HepG2 (cell line): ENCODE measurements around the gene SSTR5. TPM values are rescaled to one million over a fixed set of nuclear protein-coding genes. Genes with fewer than 3 reads are reported as not detected.

Source experiments
- ATAC-seq: fragments of 200-7000 bp; cut with Tn5 transposase; 3 replicates; pipeline ENCODE4 v1.9.1; 2020; ENCODE audit warnings: mild to moderate bottlenecking, moderate library complexity
- BruUV-seq: library from RNA; stranded (reverse); fragments of 400-500 nt; replicated peaks from 2 replicates; lab custom pipeline; 2021; lab: Mats Ljungman, UMichigan
- CTCF ChIA-PET: fragments of 300-600 bp; formaldehyde crosslinking; extraction: SDS; loops from one replicate; lab custom pipeline; 2021; ENCODE audit warnings: low total read pairs, inconsistent platforms, low intra/inter-chr PET ratio; lab: Yijun Ruan, JAX
- POLR2A ChIA-PET: fragments of 350-600 bp; sonication (Branson Sonifier 250); formaldehyde crosslinking; loops from one replicate; lab custom pipeline; 2020; ENCODE audit warnings: antibody characterized with exemption, inconsistent platforms; lab: Yijun Ruan, JAX
- DNase-seq: peaks from one replicate; pipeline ENCODE4 v3.0.0-alpha.2; 2015; ENCODE audit warnings: low spot score
- FAIRE-seq: peaks from 3 replicates; lab custom pipeline; 2011; peaks lifted over from hg19 to GRCh38; lab: Jason Lieb, UNC
- H2AFZ ChIP-seq: one replicate; pipeline ENCODE4 v1.6.1; 2011; ENCODE audit warnings: low read length, inconsistent platforms
- H3K27ac ChIP-seq: fragments of 300-600 bp; 3 replicates; pipeline ENCODE4 v1.8.0; 2011; ENCODE audit warnings: mixed run types, mild to moderate bottlenecking, mixed read lengths, low read length, inconsistent platforms; ENCODE audit not compliant: insufficient read depth; ENCODE audit errors: extremely low read length
- H3K27me3 ChIP-seq, 2 experiments: fragments of 200-600 bp in 1 of 2; 2 replicates in 1 of 2; 3 replicates in 1 of 2; pipeline versions ENCODE4 v1.6.0 to v1.8.0; 2011; ENCODE audit warnings: low read length in 2 of 2, mild to moderate bottlenecking in 2 of 2, moderate library complexity in 2 of 2, inconsistent platforms in 1 of 2; ENCODE audit not compliant: insufficient read depth in 2 of 2, control insufficient read depth in 1 of 2
- H3K36me3 ChIP-seq, 2 experiments: fragments of 200-600 bp in 1 of 2; replicated peaks in 1 of 2; 2 replicates in 1 of 2; 3 replicates in 1 of 2; pipeline versions ENCODE4 v1.5.1 to v1.8.0; 2011; ENCODE audit warnings: low read length in 2 of 2, inconsistent platforms in 1 of 2; ENCODE audit not compliant: insufficient read depth in 2 of 2, control insufficient read depth in 1 of 2
- H3K4me1 ChIP-seq: 2 replicates; pipeline ENCODE4 v1.5.1; 2012; ENCODE audit warnings: low read length, inconsistent platforms; ENCODE audit not compliant: insufficient read depth
- H3K4me2 ChIP-seq: 2 replicates; pipeline ENCODE4 v1.6.0; 2011; ENCODE audit warnings: low read depth, low read length, inconsistent platforms
- H3K4me3 ChIP-seq, 3 experiments: fragments of 200-600 bp in 1 of 3; sonication (generic), shearing (Covaris generic) in 1 of 3; replicated peaks in 1 of 3; 2 replicates each; pipeline ENCODE4 v1.5.1; 2011 to 2016; ENCODE audit warnings: low read length in 3 of 3, inconsistent platforms in 2 of 3, low read depth in 2 of 3, mild to moderate bottlenecking in 2 of 3, control low read depth in 1 of 3, mixed read lengths in 1 of 3; ENCODE audit not compliant: insufficient read depth in 1 of 3
- H3K79me2 ChIP-seq: one replicate; pipeline ENCODE4 v1.6.1; 2011; ENCODE audit warnings: low read length, inconsistent platforms; ENCODE audit not compliant: insufficient read depth
- H3K9ac ChIP-seq: 2 replicates; pipeline ENCODE4 v1.6.0; 2011; ENCODE audit warnings: mild to moderate bottlenecking, low read depth, low read length, inconsistent platforms; ENCODE audit not compliant: insufficient read depth
- H3K9me3 ChIP-seq: 2 replicates; pipeline ENCODE4 v1.5.1; 2012; ENCODE audit warnings: mild to moderate bottlenecking, low read length
- H4K20me1 ChIP-seq: 2 replicates; pipeline ENCODE4 v1.6.0; 2011; ENCODE audit warnings: inconsistent platforms, mild to moderate bottlenecking, low read length, moderate library complexity; ENCODE audit not compliant: insufficient read depth
- CCDC6 ChIP-seq: sonication (generic); formaldehyde crosslinking; IDR thresholded peaks from 2 replicates; pipeline ENCODE4 v1.8.1; 2022; ENCODE audit warnings: mild to moderate bottlenecking, missing genetic modification reagents, moderate library complexity
- DMTF1 ChIP-seq: sonication (generic); formaldehyde crosslinking; IDR thresholded peaks from 2 replicates; pipeline ENCODE4 v1.4.0; 2020; ENCODE audit warnings: mild to moderate bottlenecking, missing genetic modification reagents
- FIP1L1 ChIP-seq: fragments of 200-400 bp; formaldehyde crosslinking; IDR thresholded peaks from 2 replicates; pipeline ENCODE4 v1.6.1; 2018; ENCODE audit warnings: low read depth, mild to moderate bottlenecking, low read length, moderate library complexity, borderline replicate concordance; ENCODE audit not compliant: insufficient read depth
- GFI1 ChIP-seq: sonication (generic); formaldehyde crosslinking; IDR thresholded peaks from 2 replicates; pipeline ENCODE4 v1.5.0; 2020; ENCODE audit warnings: missing genetic modification reagents, mild to moderate bottlenecking, borderline replicate concordance
- GPBP1L1 ChIP-seq: sonication (generic); formaldehyde crosslinking; IDR thresholded peaks from 2 replicates; pipeline ENCODE4 v1.5.0; 2020; ENCODE audit warnings: mild to moderate bottlenecking, missing genetic modification reagents
- KDM5B ChIP-seq: sonication (generic); formaldehyde crosslinking; IDR thresholded peaks from 2 replicates; pipeline ENCODE4 v1.4.0; 2020; ENCODE audit warnings: missing genetic modification reagents, mild to moderate bottlenecking, borderline replicate concordance
- MTERF4 ChIP-seq: sonication (generic); formaldehyde crosslinking; IDR thresholded peaks from 2 replicates; pipeline ENCODE4 v1.8.0; 2023; ENCODE audit warnings: mild to moderate bottlenecking, missing genetic modification reagents
- NFYC ChIP-seq: IDR thresholded peaks from 2 replicates; pipeline ENCODE4 v1.6.1; 2016; ENCODE audit warnings: missing genetic modification reagents, missing compliant biosample characterization
- STAT6 ChIP-seq: sonication (generic); formaldehyde crosslinking; IDR thresholded peaks from 2 replicates; pipeline ENCODE4 v1.4.0; 2020; ENCODE audit warnings: missing genetic modification reagents, mild to moderate bottlenecking, borderline replicate concordance
- ZNF251 ChIP-seq: sonication (generic); formaldehyde crosslinking; IDR thresholded peaks from 2 replicates; pipeline ENCODE4 v1.9.0; 2021; ENCODE audit warnings: mild to moderate bottlenecking, missing genetic modification reagents
- ZNF441 ChIP-seq: sonication (generic); formaldehyde crosslinking; IDR thresholded peaks from 2 replicates; pipeline ENCODE4 v1.7.0; 2021; ENCODE audit warnings: missing genetic modification reagents, borderline replicate concordance
- ZNF672 ChIP-seq: sonication (generic); formaldehyde crosslinking; IDR thresholded peaks from 2 replicates; pipeline ENCODE4 v1.8.1; 2022; ENCODE audit warnings: missing genetic modification reagents
- ZNF713 ChIP-seq: sonication (generic); formaldehyde crosslinking; IDR thresholded peaks from 2 replicates; pipeline ENCODE4 v1.4.0; 2020; ENCODE audit warnings: mild to moderate bottlenecking, missing genetic modification reagents
- ZNF720 ChIP-seq: sonication (generic); formaldehyde crosslinking; IDR thresholded peaks from 2 replicates; pipeline ENCODE4 v1.4.0; 2020; ENCODE audit warnings: missing genetic modification reagents
- ZNF746 ChIP-seq: sonication (generic); formaldehyde crosslinking; IDR thresholded peaks from 2 replicates; pipeline ENCODE4 v1.8.0; 2022; ENCODE audit warnings: mild to moderate bottlenecking, missing genetic modification reagents
- ZNF883 ChIP-seq: sonication (generic); formaldehyde crosslinking; IDR thresholded peaks from 2 replicates; pipeline ENCODE4 v1.5.1; 2020; ENCODE audit warnings: mild to moderate bottlenecking, missing genetic modification reagents; ENCODE audit errors: not compliant biosample characterization
- WGBS: methylation state at CpG from one replicate; pipeline ENCODE4 v1.1.6; 2017; ENCODE audit warnings: low lambda C conversion rate; 5-methylcytosine and 5-hydroxymethylcytosine counted together
- in situ Hi-C: cut with HindIII; loops from 2 replicates; pipeline ENCODE4 v1.10.0; 2017; ENCODE audit warnings: low pct_unique_long_range_greater_than_20kb; ENCODE audit not compliant: extremely low pct_ligation_motif_present
- intact Hi-C: fragments of 100-400 bp; cut with micrococcal nuclease; formaldehyde crosslinking; loops from one replicate; pipeline ENCODE4 v1.10.0; 2022; ENCODE audit not compliant: unreplicated experiment
- polyA plus RNA-seq, 8 experiments: library from polyadenylated mRNA; depleted of rRNA in 3 of 8; stranded (reverse) in 7 of 8; unstranded in 1 of 8; fragments of >200 nt; fragmentation: Illumina TruSeq in 4 of 8; extraction: Trizol in 4 of 8; gene quantifications; 2 replicates each; pipeline versions ENCODE4 v1.2.1 to v1.2.3, GENCODE V29; 2011 to 2016; ENCODE audit warnings: low read depth in 4 of 8, missing spikeins in 1 of 8, mixed read lengths in 1 of 8; ENCODE audit not compliant: insufficient read depth in 1 of 8
- total RNA-seq, 5 experiments: library from RNA; depleted of rRNA; stranded (reverse); fragments of >200 nt; fragmentation: Illumina TruSeq; extraction: Trizol; gene quantifications; 2 replicates each; pipeline ENCODE4 v1.2.3, GENCODE V29; 2016; ENCODE audit warnings: low read depth in 1 of 5

Gene SSTR5
- total and polyA plus RNA-seq, 2 of the 13 experiments (the other 11 are each of a cell fraction or from before 2014, with no cell fraction given) = 0.20 to 0.49 TPM

- BruUV-seq = no TSS peak
- Histone ChIP-seq H3K9ac (no peak overlapping the region), H3K27ac (no peak overlapping the region), H3K4me1 (peaks cover 17% of the 10 kb centered on the region), H3K36me3 (no peaks in the 10 kb centered on the region), H3K79me2 (no peaks in the 10 kb centered on the region), H3K4me2 (no peak overlapping the region), H4K20me1 (no peaks in the 10 kb centered on the region; the same call in 1 of the 2 replicates), H3K9me3 (no peaks in the 10 kb centered on the region), H2AFZ (no peak overlapping the region), H3K27me3 (peaks cover 28 to 60% of the 10 kb centered on the region in 2 experiments), H3K4me3 (no peak overlapping the region)
- TF ChIP-seq ZNF251 (CRISPR knock-in tag) (no peak), STAT6 (CRISPR knock-in tag) (no peak), CCDC6 (CRISPR knock-in tag) (no peak), ZNF441 (CRISPR knock-in tag) (no peak), ZNF720 (CRISPR knock-in tag) (no peak), ZNF713 (CRISPR knock-in tag) (no peak), MTERF4 (CRISPR knock-in tag) (no peak), ZNF672 (CRISPR knock-in tag) (no peak), NFYC (no peak), FIP1L1 (no peak), KDM5B (CRISPR knock-in tag) (no peak), GPBP1L1 (CRISPR knock-in tag) (no peak), ZNF746 (CRISPR knock-in tag) (no peak), GFI1 (no peak), ZNF883 (CRISPR knock-in tag) (no peak), DMTF1 (CRISPR knock-in tag) (no peak)
- in situ Hi-C loops (no loop called here), intact Hi-C loops (no loop called here)
- ChIA-PET POLR2A (no interaction called here), CTCF (no interaction called here)
- WGBS = 29% methylated on average over 8 of the region's 16 CpGs
- ATAC-seq (no peak), DNase-seq (no peak), FAIRE-seq (no peak)
Observed at GRCh38 chr16:1116693-1117077, 44.1 kb downstream of the SSTR5 start.
